ENCODE data around the gene TRANK1.

GRCh38 chr3:36926292-36926897, 18.5 kb downstream of the TRANK1 start:
- TF ChIP-seq ZNF274 (IDR thresholded peaks at IDR 0.05; ENCODE audit: low read depth, low read length) (no peak), SUZ12 (IDR thresholded peaks at IDR 0.05; ENCODE audit: extremely low read depth, insufficient read depth, insufficient read length) (no peak), YY1 (IDR thresholded peaks at IDR 0.05; ENCODE audit: insufficient read depth, insufficient read length) (no peak)

All from NT2/D1 (cell line).